Measurements from ENCODE around the gene EGFL8.
"Not testable (repeated sequence)": the region's sequence is repeated elsewhere in the genome, so short reads cannot be mapped to it uniquely, and the experiment has no call there.

Gene EGFL8

DNA sequence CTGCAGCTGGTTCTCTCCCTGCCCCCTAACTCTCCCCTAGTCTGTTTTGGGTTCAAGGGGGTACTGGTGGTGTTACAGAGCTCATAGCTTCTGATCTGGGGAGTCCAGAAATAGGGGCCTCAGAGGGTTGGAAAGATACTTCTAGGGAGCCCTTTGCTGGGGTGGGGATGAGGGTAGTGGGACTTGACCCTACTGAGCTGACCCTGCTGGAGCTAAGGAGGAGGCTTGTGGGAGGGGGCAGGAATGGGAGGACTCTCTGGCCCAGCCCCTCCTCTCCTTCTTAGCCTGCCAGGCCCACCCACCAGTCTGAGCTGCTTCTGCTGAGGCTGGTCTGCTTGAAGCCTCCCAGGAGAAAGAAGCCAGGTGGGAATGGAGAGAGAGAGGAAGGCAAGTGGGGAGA, at the start of gene EGFL8:
EGFL8 (plus strand) TSS at position 301 of the 400 bp plus-strand sequence. CDS start 1,571 bp downstream, outside the sequence.
- DNase-seq: no peak

- no peak for DNase-seq
Observed at GRCh38 chr6:32114796-32115195, 49.6 kb upstream of the EGFL8 start.

DNA sequence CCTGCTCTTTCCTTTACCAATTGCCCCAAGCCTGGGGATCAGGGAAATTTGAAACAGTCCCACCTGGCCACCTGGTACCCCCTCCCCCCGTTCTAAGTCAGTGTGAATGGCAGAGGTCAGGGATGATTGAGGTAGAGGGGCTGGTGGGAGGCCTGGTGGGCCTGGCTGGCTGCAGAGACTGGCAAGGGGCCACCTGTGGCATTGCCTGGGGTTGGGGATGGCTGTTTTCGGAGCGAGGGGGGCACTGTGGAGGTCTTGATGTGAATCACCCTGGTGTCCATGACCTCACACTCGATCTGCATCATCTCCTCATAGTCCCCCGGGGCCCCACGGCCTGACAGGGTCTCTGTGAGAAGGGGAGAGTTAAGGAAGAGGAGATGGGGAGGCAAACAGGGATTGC, 48.8 kb upstream of the EGFL8 start:
- DNase-seq: no peak

GRCh38 chr6:32116674-32117073, 47.7 kb upstream of the EGFL8 start:
- DNase-seq: no peak

GRCh38 chr6:32117461-32117860, 46.9 kb upstream of the EGFL8 start:
- no peak for DNase-seq

- DNase-seq: peak; percentile 74
Observed at GRCh38 chr6:32118782-32119628, 45.4 kb upstream of the EGFL8 start.

- DNase-seq: no peak
Observed at GRCh38 chr6:32120573-32121059, 43.8 kb upstream of the EGFL8 start.

DNA sequence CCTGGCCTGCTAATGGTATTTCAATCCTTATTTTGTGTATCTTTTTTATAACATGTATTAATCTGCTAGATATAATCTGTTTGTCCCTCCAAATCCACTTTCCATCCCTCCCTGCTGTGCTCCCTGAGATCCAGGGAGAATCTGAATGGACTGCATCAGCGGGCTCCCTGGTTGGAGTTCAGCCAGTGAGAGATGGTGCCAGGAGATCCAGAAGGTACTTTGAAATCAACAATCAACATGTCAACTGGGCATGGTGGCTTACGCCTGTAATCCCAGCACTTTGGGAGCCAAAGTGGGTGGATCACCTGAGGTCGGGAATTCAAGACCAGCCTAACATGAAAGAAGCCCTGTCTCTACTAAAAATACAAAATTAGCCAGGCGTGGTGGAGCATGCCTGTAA, 40.7 kb upstream of the EGFL8 start:
- DNase-seq: no peak

- DNase-seq: no peak
Observed at GRCh38 chr6:32126880-32127279, 37.5 kb upstream of the EGFL8 start.

DNA sequence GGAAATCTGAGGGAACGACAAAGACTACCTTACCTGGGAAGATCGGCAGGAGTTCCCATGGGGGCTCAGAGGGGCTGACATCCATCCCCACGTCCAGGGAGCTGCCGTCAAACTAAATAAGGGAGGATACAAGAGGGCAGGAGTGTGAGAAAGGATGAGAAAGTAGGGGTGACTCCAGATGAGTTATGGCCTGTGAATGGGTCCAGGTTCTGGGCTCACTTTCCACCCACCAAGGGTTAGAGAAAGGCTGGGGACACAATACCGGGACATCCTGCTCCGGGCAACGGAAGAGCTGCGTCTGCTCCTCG, 37.0 kb upstream of the EGFL8 start:
- DNase-seq: no peak

DNA sequence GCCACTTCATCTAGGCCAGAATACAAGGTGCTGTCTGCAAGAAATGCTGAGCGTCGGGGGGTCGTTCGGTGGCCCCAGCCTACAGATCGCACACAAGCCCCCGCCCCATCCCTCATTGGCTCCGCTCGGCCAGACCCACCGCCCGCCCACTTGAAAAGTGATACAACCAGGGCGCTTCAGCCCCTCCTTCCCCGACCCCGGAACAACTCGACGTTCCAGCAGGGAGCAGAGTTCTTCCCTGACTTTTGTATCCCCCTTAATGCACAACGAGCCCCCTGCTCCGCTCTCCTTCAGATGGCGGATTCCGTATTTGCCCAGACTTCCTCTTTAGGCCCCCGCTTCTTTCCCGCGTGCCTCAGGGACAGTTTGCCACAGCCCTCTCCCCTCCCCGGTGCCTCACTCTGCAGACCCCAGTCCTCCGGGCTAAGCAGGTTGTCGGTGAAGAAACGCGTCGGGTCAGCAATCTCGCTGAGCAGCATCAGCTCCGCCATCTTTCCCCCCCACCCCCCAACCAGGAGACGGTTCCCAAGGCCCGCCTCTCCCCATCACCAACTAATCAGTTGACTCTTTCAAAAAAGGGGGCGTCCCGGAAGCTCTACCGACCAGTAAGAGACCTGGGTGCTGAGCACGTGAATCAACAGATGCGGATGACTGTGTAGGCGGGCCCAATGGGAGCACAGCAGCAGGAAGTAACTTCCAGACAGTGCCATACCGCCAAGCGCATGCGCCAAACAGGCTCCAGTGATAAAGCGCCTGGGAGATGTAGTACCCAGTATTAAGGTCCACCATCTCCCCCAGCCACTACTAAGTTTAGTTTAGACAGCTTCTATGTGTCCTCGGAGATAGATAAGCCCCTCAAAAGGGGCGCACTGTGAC, 36.4 kb upstream of the EGFL8 start, which contains the start of gene ATF6B:
ATF6B (minus strand) TSS at position 530 of the 876 bp plus-strand sequence; CDS start at position 491, 39 bp downstream.
- DNase-seq: peak; percentile 100

DNA sequence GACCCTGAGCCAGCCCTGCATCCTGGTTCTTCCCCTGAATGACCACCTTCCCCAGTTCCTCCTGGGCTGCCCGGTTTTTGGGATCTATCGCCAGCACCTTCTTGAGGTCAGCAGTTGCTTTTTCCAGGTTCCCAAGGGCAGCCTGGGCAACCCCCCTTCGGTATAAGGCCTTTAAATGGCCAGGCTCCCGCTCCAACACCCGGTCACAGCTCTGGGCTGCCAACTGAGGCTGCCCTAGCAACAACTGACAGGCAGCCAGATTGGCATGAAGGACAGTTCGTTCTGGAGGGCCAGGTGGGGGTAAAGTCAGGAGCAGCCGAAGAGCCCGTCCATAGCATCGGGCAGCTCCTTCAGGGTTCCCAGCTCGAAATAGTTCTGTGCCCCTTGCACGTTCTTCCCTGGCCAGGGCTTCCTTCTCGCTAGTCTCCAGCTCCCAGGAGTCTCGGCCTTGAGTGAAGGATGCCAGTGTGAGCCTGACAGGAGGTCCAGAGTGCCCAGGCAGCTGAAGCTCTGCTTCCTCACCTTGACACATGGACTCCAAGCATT, 35.6 kb upstream of the EGFL8 start:
- DNase-seq: no peak

- DNase-seq: no peak
Observed at GRCh38 chr6:32129297-32130088, 34.9 kb upstream of the EGFL8 start.

GRCh38 chr6:32131439-32131948, 32.9 kb upstream of the EGFL8 start:
- DNase-seq: no peak

- DNase-seq: no peak
Observed at GRCh38 chr6:32132110-32132509, 32.3 kb upstream of the EGFL8 start.

DNA sequence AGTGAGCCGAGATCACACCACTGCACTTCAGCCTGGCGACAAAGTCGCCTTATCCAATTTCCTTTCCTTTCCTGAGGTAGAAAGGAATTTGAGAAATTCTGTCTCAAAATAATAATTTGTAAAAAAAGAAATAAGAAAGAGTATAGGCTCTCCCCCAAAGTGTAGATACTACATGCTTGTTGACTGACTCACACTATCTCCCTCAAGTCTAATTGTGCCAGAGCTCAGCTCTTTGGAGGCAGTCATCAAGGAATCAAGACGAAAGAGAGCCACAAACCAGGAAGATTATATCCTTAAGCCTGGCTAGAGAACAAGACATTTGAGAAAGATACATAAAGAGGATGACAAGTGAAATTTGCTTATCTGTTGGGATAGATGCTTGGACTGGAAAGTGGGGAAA, 30.6 kb upstream of the EGFL8 start:
- DNase-seq: no peak

- DNase-seq: no peak
Observed at GRCh38 chr6:32137454-32137853, 26.9 kb upstream of the EGFL8 start.

DNA sequence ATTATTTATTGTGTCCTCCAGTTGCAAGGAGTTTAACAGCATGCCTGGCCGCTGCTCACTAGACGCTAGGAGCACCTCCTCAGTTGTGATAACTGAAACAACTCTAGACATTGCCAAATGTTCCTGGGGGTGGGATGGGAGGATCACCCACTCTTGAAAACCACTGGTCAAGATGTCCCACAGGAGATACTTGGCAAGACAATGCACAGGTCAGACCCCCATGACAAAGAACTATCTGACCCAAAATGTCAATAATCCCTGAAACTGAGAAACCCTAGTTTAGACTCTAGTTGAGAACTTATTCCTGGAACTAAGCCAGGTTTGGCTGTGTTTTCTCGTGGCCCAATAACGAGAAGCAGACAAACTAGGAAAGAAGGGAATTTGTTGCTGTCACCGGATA, 24.8 kb upstream of the EGFL8 start:
- no peak for DNase-seq

- no peak for DNase-seq
Observed at GRCh38 chr6:32140420-32141046, 23.9 kb upstream of the EGFL8 start.

DNA sequence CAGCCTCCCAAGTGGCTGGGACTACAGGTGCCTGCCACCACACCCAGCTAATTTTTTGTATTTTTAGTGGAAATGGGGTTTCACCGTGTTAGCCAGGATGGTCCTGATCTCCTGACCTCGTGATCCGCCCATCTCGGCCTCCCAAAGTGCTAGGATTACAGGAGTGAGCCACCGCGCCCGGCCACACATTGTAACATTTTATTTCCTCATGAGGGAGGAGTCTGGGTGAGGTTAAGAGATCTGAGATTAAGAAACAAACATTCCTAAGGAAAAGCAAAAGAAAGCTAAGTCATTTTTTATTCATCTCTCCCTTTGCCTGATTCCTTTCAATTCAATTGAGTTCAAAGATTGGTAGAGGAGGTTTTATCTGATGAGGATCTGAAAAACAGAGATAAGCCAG, 20.2 kb upstream of the EGFL8 start:
- DNase-seq: not testable (repeated sequence)

DNA sequence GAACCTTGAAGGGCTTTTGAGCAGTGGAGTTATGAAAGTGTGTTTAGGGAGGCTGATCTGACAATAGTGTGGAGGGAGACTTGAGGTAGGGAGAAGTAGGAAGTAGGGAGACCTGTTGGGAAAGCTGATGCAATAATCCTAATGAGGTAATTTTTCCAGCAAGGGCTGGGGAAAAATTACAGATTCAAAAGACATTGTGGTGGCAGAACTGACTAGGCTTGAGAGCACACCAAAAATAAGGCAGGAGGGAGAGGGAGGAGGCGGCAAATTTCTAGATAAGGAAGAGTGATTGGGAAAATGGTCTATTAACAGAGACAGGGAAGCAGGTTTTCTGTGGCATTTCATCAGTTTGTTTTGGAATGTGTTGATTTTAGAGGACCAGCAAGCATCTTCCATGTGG, 18.1 kb upstream of the EGFL8 start:
- DNase-seq: no peak

- DNase-seq: no peak
Observed at GRCh38 chr6:32146687-32147086, 17.7 kb upstream of the EGFL8 start.
